Activated naive CD4-positive, alpha-beta T cell treated with anti-CD3 and anti-CD28 coated beads, Interleukin-2, amount 50 U/mL, for 72 hours (primary cell): ENCODE results near the gene ITGB5. TPM values are rescaled to one million over a fixed set of nuclear protein-coding genes. Genes with fewer than 3 reads are reported as not detected.

Experiments used
- ATAC-seq, 2 donors: fragments of 150-1000 bp; cut with Tn5 transposase; 2 replicates each; pipeline ENCODE4 v1.10.0; 2021; ENCODE audit warnings: mild to moderate bottlenecking in 2 of 2, moderate library complexity in 2 of 2
- DNase-seq, 2 donors: peaks; one replicate each; pipeline ENCODE4 v3.0.0; 2021 to 2022; ENCODE audit warnings: low spot score in 2 of 2
- H3K27ac Mint-ChIP-seq, 2 donors: one replicate each; pipeline ENCODE4 v1.8.0; 2022; ENCODE audit warnings: mild to moderate bottlenecking in 2 of 2, mixed read lengths in 2 of 2
- H3K36me3 Mint-ChIP-seq, 2 donors: one replicate each; pipeline ENCODE4 v1.8.0; 2022; ENCODE audit warnings: mixed read lengths in 2 of 2
- H3K9me3 Mint-ChIP-seq, 2 donors: one replicate each; pipeline ENCODE4 v1.8.0; 2022; ENCODE audit warnings: mixed read lengths in 2 of 2
- total RNA-seq, 2 donors: library from RNA; stranded (reverse); gene quantifications; one replicate each; pipeline ENCODE4 v1.2.3, GENCODE V29; 2022

The ITGB5 gene
- total RNA-seq, 2 donors from 2014 or later, result 0.37 to 1.5 TPM

DNA sequence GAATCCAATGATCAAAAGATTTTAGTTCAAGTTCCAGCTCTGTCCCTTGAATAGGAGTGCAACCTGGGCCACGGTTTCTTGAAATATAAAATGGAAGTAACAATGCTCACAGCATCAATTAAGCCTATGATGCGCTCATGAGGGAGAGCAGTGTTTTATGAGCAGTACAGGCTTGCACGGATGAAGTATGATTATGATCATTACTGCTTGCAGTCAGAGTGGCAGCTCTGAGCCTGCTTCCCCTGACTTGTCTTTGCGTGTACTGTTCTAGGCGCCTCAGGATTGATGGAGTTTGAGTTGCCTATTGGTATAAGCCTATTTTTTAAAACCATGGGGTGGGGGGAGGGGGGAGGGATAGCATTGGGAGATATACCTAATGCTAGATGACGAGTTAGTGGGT is 37.0 kb downstream of the ITGB5 start:
- ATAC-seq (no peak), DNase-seq (no peak)
- Mint-ChIP-seq H3K36me3 (no peaks in the 10 kb centered on the region), H3K27ac (no peak overlapping the region), H3K9me3 (no peaks in the 10 kb centered on the region)

DNA sequence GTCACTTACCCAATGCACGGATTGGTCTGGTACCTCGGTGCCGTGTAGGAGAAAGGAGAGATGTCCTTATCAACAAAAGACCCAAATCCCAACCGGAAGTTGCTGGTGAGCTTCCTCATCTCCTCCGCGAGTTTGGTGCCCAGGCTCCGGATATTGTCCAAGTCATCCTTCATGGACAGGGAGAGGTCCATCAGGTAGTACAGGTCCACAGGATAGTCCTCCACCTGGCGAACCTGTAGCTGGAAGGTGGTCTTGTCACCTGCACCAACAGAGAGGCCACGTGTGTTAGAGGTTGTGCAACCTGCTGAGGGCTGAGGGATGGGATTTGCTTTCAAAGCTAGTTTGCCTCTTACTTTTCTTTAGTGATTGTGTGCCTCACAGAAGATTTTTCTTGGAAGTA is 38.9 kb downstream of the ITGB5 start:
- Mint-ChIP-seq H3K27ac (no peak overlapping the region), H3K36me3 (no peaks in the 10 kb centered on the region), H3K9me3 (no peaks in the 10 kb centered on the region)
- ATAC-seq (no peak), DNase-seq (no peak)

DNA sequence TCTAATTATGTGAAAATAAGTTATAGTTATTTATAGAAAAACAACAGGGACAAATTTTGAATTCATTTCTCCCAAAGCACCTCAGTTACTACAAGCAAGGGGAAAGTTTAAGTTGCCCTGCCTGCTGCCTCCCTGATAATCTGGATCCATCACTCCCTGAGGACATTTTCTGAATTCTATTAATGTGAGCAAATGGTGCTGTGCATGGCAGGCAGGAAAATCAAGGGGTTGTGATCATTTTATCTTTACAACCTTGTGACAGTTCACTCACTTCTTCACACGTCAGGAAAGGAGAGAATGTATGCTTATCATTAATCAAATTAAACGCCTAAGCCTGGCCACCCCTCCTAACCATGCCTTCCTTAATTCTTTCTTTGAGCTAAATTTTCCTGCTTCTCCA is 39.3 kb downstream of the ITGB5 start:
- no peak for ATAC-seq
- no peaks in the 10 kb centered on the region for H3K36me3 Mint-ChIP-seq
- no peaks in the 10 kb centered on the region for H3K9me3 Mint-ChIP-seq
- no peak overlapping the region for H3K27ac Mint-ChIP-seq
- DNase-seq, result no peak

DNA sequence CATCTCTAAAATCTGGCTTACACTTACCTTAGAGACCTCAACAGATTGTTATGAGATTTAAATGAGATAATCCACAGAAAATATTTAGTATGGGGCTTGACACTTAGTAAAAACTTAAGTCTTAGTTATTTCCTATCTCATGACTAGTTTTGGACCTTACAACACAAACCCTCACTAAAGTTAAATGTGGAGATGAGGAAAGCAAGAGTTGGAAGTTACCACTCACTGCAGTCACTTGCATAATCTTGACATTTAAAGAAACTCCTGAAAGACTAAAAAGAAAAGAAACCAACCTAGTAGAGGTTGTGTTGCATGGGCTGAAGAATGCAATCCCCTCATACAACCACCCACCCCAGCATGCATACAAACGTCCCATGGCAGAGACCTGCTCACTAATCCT is 40.1 kb downstream of the ITGB5 start:
- Mint-ChIP-seq H3K9me3 (no peaks in the 10 kb centered on the region), H3K27ac (no peak overlapping the region), H3K36me3 (no peaks in the 10 kb centered on the region)
- ATAC-seq, result no peak
- DNase-seq, result no peak

DNA sequence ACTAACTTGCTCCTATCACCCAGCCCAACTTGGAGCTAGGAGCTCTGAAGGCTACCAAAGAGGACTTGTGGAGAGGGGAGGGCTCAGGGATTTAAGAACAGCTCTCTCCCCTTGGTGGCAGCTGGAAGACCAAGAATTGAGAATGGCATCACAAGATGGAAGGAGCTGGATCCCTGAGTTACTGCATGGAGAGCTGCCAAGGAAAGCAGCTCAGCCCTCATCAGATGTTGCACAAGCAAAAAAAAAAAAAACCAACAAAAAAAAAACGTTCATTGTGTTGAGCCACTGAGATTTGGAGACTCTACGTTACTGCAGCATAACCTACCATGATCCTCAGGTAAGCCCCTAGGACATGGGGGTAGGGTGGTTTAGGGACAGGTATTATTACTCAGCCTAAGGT is 41.0 kb downstream of the ITGB5 start:
- ATAC-seq (no peak), DNase-seq (no peak)
- H3K36me3 Mint-ChIP-seq, result no peaks in the 10 kb centered on the region
- no peaks in the 10 kb centered on the region for H3K9me3 Mint-ChIP-seq
- no peak overlapping the region for H3K27ac Mint-ChIP-seq

DNA sequence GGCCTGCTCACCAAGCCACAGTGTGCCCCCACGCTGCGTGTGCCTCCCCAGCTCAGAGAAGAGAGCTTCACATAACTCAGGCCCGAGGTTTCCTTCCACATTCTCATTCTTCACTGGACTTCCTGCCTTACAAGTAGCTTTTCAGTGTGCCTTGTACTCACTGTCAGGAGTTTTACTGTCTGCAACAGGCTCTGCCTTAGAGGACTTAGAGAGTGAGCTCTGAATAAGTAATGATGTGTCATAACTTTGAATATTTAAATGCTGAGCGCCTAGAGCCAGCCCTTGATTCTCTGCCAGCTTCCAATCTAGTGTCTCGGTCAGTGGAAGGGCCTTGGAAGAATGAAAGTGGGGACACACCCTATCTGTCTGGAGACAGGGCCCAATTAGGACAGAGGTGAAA is 41.8 kb downstream of the ITGB5 start:
- no peak for DNase-seq
- H3K9me3 Mint-ChIP-seq, result no peaks in the 10 kb centered on the region
- no peak for ATAC-seq
- H3K27ac Mint-ChIP-seq, result no peak overlapping the region
- H3K36me3 Mint-ChIP-seq, result no peaks in the 10 kb centered on the region

DNA sequence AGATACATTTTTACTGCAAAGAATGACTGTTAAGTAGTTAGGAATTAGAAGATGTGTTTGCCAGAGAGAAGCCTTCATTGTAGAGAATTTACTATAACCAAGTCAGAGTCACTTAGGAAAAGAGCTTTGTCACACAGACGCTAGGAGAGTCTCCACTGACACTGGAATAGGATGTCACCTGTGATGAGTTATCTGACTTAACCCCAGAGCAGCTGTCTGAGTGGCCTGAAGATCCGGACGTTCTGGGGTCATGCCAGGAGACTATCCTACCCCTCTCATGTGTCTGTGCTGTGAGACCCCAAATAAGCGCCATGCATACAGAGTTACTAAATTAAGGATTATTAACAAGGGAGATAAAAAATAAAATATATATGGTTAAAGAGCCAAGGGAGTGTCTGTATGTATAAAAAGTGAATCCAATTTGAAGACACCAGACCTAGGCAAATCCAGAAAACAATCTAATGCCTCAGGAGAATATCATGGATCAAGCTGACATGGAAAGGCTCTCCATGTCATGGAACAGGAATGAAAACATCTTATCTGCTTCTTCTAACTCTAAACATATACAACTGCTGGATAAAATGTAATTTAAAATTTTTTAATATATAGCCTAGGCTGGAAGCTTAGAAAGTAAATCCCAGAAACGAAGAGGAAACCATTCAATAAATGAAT is 43.5 kb downstream of the ITGB5 start:
- no peak for DNase-seq
- H3K9me3 Mint-ChIP-seq, result no peaks in the 10 kb centered on the region
- ATAC-seq, result no peak
- H3K36me3 Mint-ChIP-seq, result no peaks in the 10 kb centered on the region
- H3K27ac Mint-ChIP-seq, result no peak overlapping the region

DNA sequence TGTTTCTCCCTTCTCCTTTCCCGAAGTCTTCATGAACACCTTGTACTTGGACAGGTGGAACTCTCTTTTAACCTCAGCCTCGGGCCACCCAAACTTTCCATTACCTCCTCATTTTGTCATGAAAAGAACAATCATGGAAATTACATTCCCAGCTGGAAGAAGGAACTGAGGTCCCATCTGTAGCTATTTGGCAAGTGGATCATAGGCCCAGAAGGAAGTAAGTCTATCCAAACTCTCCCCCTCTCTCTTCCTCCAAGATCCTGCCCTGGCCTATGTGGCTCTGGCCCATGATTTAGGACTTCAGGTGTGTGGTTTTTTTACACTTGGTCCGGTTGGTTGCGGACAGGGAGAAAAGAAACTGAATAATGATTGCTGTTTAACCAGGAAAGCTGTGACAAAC is 44.1 kb downstream of the ITGB5 start:
- no peak overlapping the region for H3K27ac Mint-ChIP-seq
- no peak for ATAC-seq
- no peaks in the 10 kb centered on the region for H3K9me3 Mint-ChIP-seq

DNA sequence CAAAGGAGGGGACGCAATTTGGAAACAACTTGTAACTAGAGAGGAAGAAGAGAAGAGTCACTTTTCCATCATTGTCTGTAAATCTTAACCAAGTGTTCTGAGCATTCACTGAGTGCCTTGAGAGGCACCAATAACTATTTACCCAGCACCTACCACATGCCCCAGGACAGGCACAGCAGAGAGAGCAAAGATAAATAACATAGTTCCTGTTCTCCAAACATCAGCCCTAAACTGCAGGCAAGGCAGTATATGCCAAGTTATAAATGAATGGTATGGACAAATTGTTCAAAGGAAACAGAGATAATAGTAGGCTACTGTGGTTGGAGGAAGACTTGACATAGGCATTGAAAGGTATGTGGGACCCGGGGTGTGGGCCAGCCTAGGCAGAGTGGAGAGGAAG is 45.6 kb downstream of the ITGB5 start:
- ATAC-seq, result no peak
- no peaks in the 10 kb centered on the region for H3K36me3 Mint-ChIP-seq

More for the DNA sequence above, 44.1 kb downstream of the ITGB5 start:
- no peaks in the 10 kb centered on the region for H3K36me3 Mint-ChIP-seq
- DNase-seq, result no peak

DNA sequence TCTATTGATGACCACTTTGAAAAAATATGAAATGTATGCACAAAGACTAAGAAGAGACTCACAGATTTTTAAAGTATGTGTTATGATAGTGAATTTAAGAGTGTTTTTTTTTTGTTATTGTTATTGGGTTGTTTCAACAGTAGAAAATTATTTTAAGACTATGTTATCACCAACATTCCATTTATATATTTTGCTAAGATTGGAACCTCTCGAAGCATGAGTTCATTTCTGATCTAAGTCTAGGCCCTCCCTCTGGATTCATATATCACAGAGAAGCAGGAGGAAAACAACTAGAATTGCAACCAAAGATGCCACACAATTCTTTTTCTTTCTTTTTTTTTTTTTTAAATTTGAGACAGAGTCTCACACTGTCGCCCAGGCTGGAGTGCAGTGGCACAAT is 46.8 kb downstream of the ITGB5 start:
- no peaks in the 10 kb centered on the region for H3K36me3 Mint-ChIP-seq
- ATAC-seq (no peak), DNase-seq (no peak)
- no peak overlapping the region for H3K27ac Mint-ChIP-seq
- H3K9me3 Mint-ChIP-seq, result no peaks in the 10 kb centered on the region

More for the DNA sequence above, 45.6 kb downstream of the ITGB5 start:
- H3K9me3 Mint-ChIP-seq, result no peaks in the 10 kb centered on the region
- DNase-seq, result no peak
- no peak overlapping the region for H3K27ac Mint-ChIP-seq

DNA sequence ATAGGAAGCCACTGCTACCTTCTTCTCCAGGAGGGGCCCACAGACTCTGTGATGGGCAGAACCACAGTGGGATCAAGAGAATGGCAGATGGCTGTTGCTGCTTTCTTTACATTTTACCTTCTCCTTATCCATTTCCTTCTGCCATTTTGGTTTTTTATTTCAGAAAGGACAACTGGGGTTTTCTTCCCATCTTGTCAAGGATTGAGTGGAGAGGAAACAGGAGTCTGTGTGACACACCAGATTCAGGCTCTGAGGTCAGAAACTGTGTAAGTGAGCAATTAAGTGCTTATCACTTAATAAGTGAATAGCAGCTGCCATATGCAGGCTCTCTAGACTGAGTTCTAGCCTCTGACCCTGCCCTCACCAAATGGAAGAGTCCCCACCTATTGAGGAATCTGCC is 47.3 kb downstream of the ITGB5 start:
- Mint-ChIP-seq H3K27ac (no peak overlapping the region), H3K36me3 (no peaks in the 10 kb centered on the region), H3K9me3 (no peaks in the 10 kb centered on the region)
- DNase-seq (no peak), ATAC-seq (no peak)

DNA sequence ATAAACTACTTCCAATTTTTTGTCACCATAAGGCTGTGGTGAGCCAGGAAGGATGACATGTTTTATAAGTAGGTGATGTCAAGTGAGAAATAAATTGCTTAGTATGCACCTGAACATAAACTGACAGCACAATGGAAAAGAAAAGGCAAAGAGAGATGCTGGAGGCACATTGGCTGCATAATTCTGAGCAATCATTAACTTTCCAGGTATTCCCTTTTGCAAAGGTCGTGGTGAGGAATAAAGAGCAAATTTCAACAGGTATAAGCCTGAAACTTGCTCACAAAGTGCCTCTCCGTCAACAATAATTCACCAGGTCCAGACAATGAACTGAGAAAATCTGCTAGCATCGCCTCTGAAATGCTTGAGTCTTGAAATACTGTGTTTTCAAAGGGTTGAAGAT is 48.2 kb downstream of the ITGB5 start:
- no peak overlapping the region for H3K27ac Mint-ChIP-seq
- ATAC-seq, result no peak
- DNase-seq, result no peak
- H3K36me3 Mint-ChIP-seq, result no peaks in the 10 kb centered on the region
- no peaks in the 10 kb centered on the region for H3K9me3 Mint-ChIP-seq

DNA sequence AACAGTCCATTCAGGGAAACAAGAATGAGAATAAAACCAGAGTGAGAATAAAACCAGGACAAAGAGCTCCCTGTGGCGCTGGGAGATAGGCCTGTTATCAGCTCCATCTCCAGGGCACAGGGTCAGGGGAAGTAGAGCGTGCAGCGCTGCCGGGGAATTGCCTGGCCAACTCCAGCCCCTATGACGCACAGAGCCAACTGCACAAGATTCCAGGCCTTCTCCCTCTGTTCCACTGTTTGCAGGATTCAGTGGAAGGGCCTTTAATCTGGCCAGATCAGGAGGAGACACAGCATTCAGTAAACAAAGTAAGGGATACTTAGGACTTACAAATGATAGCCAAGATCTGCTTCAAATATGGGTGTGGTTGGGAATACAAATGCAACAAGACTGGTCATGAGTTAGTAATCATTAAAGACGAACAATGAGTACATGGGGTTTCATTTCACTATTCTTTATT is 49.4 kb downstream of the ITGB5 start:
- Mint-ChIP-seq H3K9me3 (no peaks in the 10 kb centered on the region), H3K27ac (no peak overlapping the region)

DNA sequence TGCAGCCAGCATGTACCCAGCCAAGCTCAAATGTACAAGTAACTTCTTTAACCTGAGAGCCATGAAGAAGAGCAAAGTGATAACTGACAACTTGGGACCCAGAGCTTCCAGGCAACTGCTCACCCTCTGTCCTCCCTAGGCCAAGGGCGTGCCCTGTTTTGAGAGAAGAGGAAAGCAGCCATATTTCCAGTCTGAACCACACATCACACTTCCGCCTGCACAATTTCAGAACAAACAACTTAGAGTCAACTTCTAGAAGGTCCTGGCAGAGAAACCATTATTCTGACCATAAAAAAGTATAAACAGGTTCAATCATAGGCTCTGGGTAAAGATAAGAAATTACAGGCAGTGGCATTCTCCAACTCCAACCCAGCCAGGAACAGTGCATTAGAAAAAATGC is 50.1 kb downstream of the ITGB5 start:
- Mint-ChIP-seq H3K36me3 (no peaks in the 10 kb centered on the region), H3K27ac (no peak overlapping the region), H3K9me3 (no peaks in the 10 kb centered on the region)
- DNase-seq, result no peak
- ATAC-seq, result no peak

More for the DNA sequence above, 49.4 kb downstream of the ITGB5 start:
- ATAC-seq, result no peak
- DNase-seq, result no peak
- H3K36me3 Mint-ChIP-seq, result no peaks in the 10 kb centered on the region

DNA sequence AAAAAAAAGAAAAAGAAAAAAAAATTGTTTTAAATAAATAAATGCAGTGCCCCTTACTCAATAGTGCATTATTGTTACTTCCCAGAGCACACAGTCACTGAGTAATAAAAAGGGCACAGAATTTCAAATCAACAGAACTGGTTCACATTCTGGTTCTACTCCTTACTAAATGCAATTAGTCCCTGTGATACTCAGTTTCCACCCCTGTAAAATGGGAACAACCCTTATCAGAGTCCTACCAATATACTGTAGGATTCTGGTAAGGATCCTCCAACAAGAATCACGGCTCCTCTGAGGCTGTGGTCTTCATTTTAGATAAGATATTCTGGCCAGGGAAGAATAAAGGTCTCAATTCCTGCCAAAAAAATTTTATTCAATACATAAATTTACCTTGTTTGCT is 50.7 kb downstream of the ITGB5 start:
- Mint-ChIP-seq H3K9me3 (no peaks in the 10 kb centered on the region), H3K27ac (no peak overlapping the region), H3K36me3 (no peaks in the 10 kb centered on the region)
- ATAC-seq, result no peak
- DNase-seq, result no peak

DNA sequence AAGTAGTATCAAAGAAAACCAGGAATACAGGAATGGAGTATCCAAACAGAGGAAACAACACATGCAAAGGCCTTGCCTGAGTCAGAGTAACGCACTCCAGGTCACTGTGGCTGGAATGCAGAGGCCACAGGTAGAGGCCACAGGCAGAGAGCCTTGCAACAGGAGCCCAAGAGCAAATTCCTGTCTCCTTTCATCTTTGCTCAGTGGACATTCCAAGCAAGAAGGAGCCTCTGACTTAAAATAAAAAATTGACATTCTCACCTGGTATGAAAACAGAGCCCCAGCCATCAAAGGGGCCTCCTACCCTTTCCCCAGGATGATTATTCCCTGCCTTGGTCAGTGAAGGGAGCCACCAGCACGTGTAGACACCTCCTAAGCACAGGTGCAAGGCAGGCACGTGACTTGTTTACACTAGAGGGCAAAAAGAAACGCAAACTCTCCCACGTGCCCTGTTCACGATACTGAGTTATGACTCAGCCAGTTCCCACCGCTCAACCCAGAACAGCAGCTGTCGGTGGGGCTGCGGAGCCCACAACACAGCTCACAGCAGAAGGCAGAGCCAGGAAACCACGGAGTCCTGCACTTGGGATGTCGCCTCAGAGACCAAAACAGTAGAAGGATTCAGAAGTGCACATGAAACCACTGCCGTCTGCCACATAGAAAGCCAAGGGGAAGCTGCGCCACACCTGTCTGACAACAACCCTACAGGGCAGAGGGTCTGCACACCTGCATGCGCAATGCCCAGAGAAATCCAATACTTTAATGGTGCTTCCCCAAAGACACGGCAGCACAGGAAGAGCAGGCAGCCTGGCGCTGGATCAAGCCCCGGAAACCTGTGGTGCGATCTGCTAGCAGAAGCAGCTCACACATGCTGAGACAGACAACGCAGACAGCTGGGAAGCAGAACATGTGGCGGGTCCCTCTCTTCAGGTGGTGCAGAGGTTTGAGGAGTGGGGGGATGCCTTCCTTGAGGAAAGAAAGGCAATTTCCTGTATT is 52.1 kb downstream of the ITGB5 start:
- Mint-ChIP-seq H3K27ac (peak overlapping the region in 1 of 2 donors; percentile 8), H3K9me3 (no peaks in the 10 kb centered on the region), H3K36me3 (no peaks in the 10 kb centered on the region)
- ATAC-seq, result peak; percentile 92 to 97
- DNase-seq, result peak; percentile 43 to 57

DNA sequence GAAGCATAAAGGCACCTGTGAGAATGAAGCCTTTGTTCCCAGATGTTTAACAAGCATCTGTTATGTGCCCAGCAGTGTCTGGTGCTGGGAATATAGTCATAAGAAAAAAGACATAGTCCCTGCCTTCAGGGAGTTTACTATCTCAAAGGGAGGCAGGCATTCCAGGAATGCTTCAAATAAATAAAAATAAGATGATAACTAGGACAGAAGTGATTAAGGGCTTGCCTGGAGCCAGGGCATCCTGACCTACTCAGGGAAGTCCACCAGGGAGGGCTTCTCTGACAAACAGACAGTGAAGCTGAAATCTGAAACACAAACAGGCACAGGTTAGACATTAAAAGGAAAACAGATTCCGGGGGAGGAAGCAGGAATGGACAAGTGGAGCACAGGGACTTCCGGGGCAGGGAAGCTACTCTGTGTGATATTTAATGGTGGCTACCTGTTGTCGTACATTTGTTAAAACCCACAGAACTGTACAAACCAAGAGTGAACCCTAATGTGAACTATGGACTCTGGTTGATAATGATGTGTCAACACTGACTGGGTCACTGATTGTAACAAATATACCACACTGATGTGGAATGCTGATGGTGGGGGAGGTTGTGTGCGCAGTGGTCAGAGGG is 53.3 kb downstream of the ITGB5 start:
- no peak for DNase-seq
- ATAC-seq, result no peak
- Mint-ChIP-seq H3K27ac (peak overlapping the region in 1 of 2 donors; percentile 67), H3K36me3 (no peaks in the 10 kb centered on the region), H3K9me3 (no peaks in the 10 kb centered on the region)
